ENCODE results near the gene SELL.
"Not testable (repeated sequence)": the region's sequence is repeated elsewhere in the genome, so short reads cannot be mapped to it uniquely, and the experiment has no call there.

The SELL gene

GRCh38 chr1:169707912-169708604 is 3.4 kb downstream of the SELL start:
- DNase-seq (ENCODE audit: low read depth in 1 of 2, low spot score in 1 of 2) = no peak

- no peak for DNase-seq (ENCODE audit: low read depth in 1 of 2, low spot score in 1 of 2)
Observed at GRCh38 chr1:169704797-169705196, 6.6 kb downstream of the SELL start.

GRCh38 chr1:169701261-169702005 is 10.0 kb downstream of the SELL start:
- DNase-seq (ENCODE audit: low read depth in 1 of 2, low spot score in 1 of 2) = no peak

GRCh38 chr1:169699707-169700106 is 11.7 kb downstream of the SELL start:
- no peak for DNase-seq (ENCODE audit: low read depth in 1 of 2, low spot score in 1 of 2)

GRCh38 chr1:169698976-169699375 is 12.4 kb downstream of the SELL start:
- no peak for DNase-seq (ENCODE audit: low read depth in 1 of 2, low spot score in 1 of 2)

- DNase-seq (ENCODE audit: low read depth in 1 of 2, low spot score in 1 of 2) = no peak
Observed at GRCh38 chr1:169697755-169698154, 13.7 kb downstream of the SELL start.

GRCh38 chr1:169696273-169697100 is 14.9 kb downstream of the SELL start:
- DNase-seq (ENCODE audit: low read depth in 1 of 2, low spot score in 1 of 2) = no peak

GRCh38 chr1:169694304-169695075 is 16.9 kb downstream of the SELL start:
- no peak for DNase-seq (ENCODE audit: low read depth in 1 of 2, low spot score in 1 of 2)

GRCh38 chr1:169692756-169693460 is 18.5 kb downstream of the SELL start:
- no peak for DNase-seq (ENCODE audit: low read depth in 1 of 2, low spot score in 1 of 2)

GRCh38 chr1:169690489-169690888 is 20.9 kb downstream of the SELL start:
- DNase-seq (ENCODE audit: low read depth in 1 of 2, low spot score in 1 of 2) = no peak

GRCh38 chr1:169689395-169689794 is 22.0 kb downstream of the SELL start:
- DNase-seq (ENCODE audit: low read depth in 1 of 2, low spot score in 1 of 2) = no peak

GRCh38 chr1:169688377-169688776 is 23.0 kb downstream of the SELL start:
- DNase-seq (ENCODE audit: low read depth in 1 of 2, low spot score in 1 of 2) = not testable (repeated sequence)

GRCh38 chr1:169683661-169684060 is 27.8 kb downstream of the SELL start:
- no peak for DNase-seq (ENCODE audit: low read depth in 1 of 2, low spot score in 1 of 2)

GRCh38 chr1:169683168-169683567 is 28.3 kb downstream of the SELL start:
- not testable (repeated sequence) for DNase-seq (ENCODE audit: low read depth in 1 of 2, low spot score in 1 of 2)

GRCh38 chr1:169682071-169682470 is 29.3 kb downstream of the SELL start:
- DNase-seq (ENCODE audit: low read depth in 1 of 2, low spot score in 1 of 2) = no peak

- no peak for DNase-seq (ENCODE audit: low read depth in 1 of 2, low spot score in 1 of 2)
Observed at GRCh38 chr1:169681140-169681539, 30.3 kb downstream of the SELL start.

GRCh38 chr1:169680377-169681019 is 30.9 kb downstream of the SELL start:
- no peak for DNase-seq (ENCODE audit: low read depth in 1 of 2, low spot score in 1 of 2)

GRCh38 chr1:169679692-169680091 is 31.7 kb downstream of the SELL start:
- no peak for DNase-seq (ENCODE audit: low read depth in 1 of 2, low spot score in 1 of 2)

GRCh38 chr1:169676001-169676400 is 35.4 kb downstream of the SELL start:
- DNase-seq (ENCODE audit: low read depth in 1 of 2, low spot score in 1 of 2) = no peak

- no peak for DNase-seq (ENCODE audit: low read depth in 1 of 2, low spot score in 1 of 2)
Observed at GRCh38 chr1:169670836-169671235, 40.6 kb downstream of the SELL start.
